Loucy (cell line): ENCODE data around the gene WDR46.

Experiments
- H2AFZ ChIP-seq: fragments of 200-600 bp; sonication (generic); 2 replicates; pipeline ENCODE4 v1.6.0; 2016; ENCODE audit warnings: antibody characterized with exemption, mild to moderate bottlenecking, low read length, moderate library complexity
- H3F3A ChIP-seq: fragments of 200-600 bp; 2 replicates; pipeline ENCODE4 v1.6.0; 2016; ENCODE audit warnings: antibody characterized with exemption, low read depth, mild to moderate bottlenecking
- H3K27me3 ChIP-seq: fragments of 200-600 bp; sonication (generic); 2 replicates; pipeline ENCODE4 v1.6.1; 2014; ENCODE audit warnings: low read length, mild to moderate bottlenecking; ENCODE audit not compliant: insufficient read depth, poor library complexity, severe bottlenecking
- H3K36me3 ChIP-seq: fragments of 200-600 bp; sonication (generic); 2 replicates; pipeline ENCODE4 v1.6.1; 2016; ENCODE audit warnings: low read length; ENCODE audit not compliant: insufficient read depth
- H3K4me1 ChIP-seq: fragments of 200-600 bp; sonication (generic); 2 replicates; pipeline ENCODE4 v1.5.1; 2014; ENCODE audit warnings: low read length, mild to moderate bottlenecking; ENCODE audit not compliant: insufficient read depth, poor library complexity, severe bottlenecking
- H3K4me2 ChIP-seq: fragments of 200-600 bp; sonication (generic); 2 replicates; pipeline ENCODE4 v1.6.0; 2014; ENCODE audit warnings: antibody characterized with exemption, low read length, low read depth, mild to moderate bottlenecking; ENCODE audit not compliant: poor library complexity, severe bottlenecking
- H3K4me3 ChIP-seq: fragments of 200-600 bp; sonication (generic); 2 replicates; pipeline ENCODE4 v1.5.1; 2014; ENCODE audit warnings: low read length, mild to moderate bottlenecking, mixed read lengths; ENCODE audit not compliant: poor library complexity, severe bottlenecking
- H3K79me2 ChIP-seq: fragments of 200-600 bp; sonication (generic); 2 replicates; pipeline ENCODE4 v1.6.1; 2014; ENCODE audit warnings: low read length; ENCODE audit not compliant: insufficient read depth
- H3K9ac ChIP-seq: fragments of 200-600 bp; sonication (generic); 2 replicates; pipeline ENCODE4 v1.6.0; 2014; ENCODE audit warnings: mild to moderate bottlenecking, low read depth, low read length, moderate library complexity; ENCODE audit not compliant: poor library complexity, severe bottlenecking
- H3K9me2 ChIP-seq: fragments of 200-600 bp; sonication (generic); replicated peaks from 2 replicates; pipeline ENCODE4 v1.6.1; 2016; ENCODE audit warnings: low read depth, low read length, mixed read lengths
- H3K9me3 ChIP-seq: fragments of 200-600 bp; sonication (generic); 2 replicates; pipeline ENCODE4 v1.6.1; 2014; ENCODE audit warnings: mild to moderate bottlenecking, antibody characterized with exemption, low read length, low read depth; ENCODE audit not compliant: insufficient read depth
- H4K20me1 ChIP-seq: fragments of 200-600 bp; sonication (generic); 2 replicates; pipeline ENCODE4 v1.6.0; 2014; ENCODE audit warnings: antibody characterized with exemption, low read length, mild to moderate bottlenecking; ENCODE audit not compliant: insufficient read depth, poor library complexity, severe bottlenecking
- CTCF ChIP-seq: fragments of 200-600 bp; sonication (generic); conservative IDR thresholded peaks from 2 replicates; pipeline ENCODE4 v1.5.1; 2014; ENCODE audit warnings: mild to moderate bottlenecking, antibody characterized with exemption, low read length
- EZH2phosphoT487 ChIP-seq: fragments of 200-600 bp; IDR thresholded peaks from 2 replicates; pipeline ENCODE4 v1.6.1; 2018; ENCODE audit warnings: antibody characterized with exemption, mild to moderate bottlenecking, moderate library complexity, borderline replicate concordance

The WDR46 gene

GRCh38 chr6:33315793-33316602, 27.0 kb upstream of the WDR46 start:
- H3K36me3 ChIP-seq = peaks cover 23% of the 10 kb centered on the region; the same call in 1 of the 2 replicates
- H3K27me3 ChIP-seq = no peaks in the 10 kb centered on the region
- no peak overlapping the region for H3K4me2 ChIP-seq
- H3K9me3 ChIP-seq = no peaks in the 10 kb centered on the region
- H4K20me1 ChIP-seq = peaks cover 42% of the 10 kb centered on the region
- peaks cover 72% of the 10 kb centered on the region for H3K79me2 ChIP-seq
- H2AFZ ChIP-seq = no peak overlapping the region
- peaks cover 50% of the 10 kb centered on the region for H3K4me1 ChIP-seq
- H3K4me3 ChIP-seq = no peak overlapping the region
- no peak overlapping the region for H3K9ac ChIP-seq
- no peak for TF ChIP-seq CTCF
- no peak for TF ChIP-seq EZH2phosphoT487
- H3F3A ChIP-seq = peaks cover 6% of the 10 kb centered on the region; the same call in 1 of the 2 replicates
- H3K9me2 ChIP-seq = no peaks in the 10 kb centered on the region

- TF ChIP-seq EZH2phosphoT487 = no peak
- no peak for TF ChIP-seq CTCF
- Histone ChIP-seq H3K9me3 (no peaks in the 10 kb centered on the region), H3K4me3 (peak overlapping the region; percentile 94), H2AFZ (no peak overlapping the region), H3K9ac (no peak overlapping the region), H3K79me2 (peaks cover 72% of the 10 kb centered on the region), H3K9me2 (no peaks in the 10 kb centered on the region), H3K27me3 (no peaks in the 10 kb centered on the region), H3K4me2 (peak overlapping the region; percentile 95), H3K4me1 (peaks cover 44% of the 10 kb centered on the region), H3K36me3 (peaks cover 16% of the 10 kb centered on the region; the same call in 1 of the 2 replicates), H3F3A (peaks cover 6% of the 10 kb centered on the region; the same call in 1 of the 2 replicates), H4K20me1 (peaks cover 39% of the 10 kb centered on the region)
Measured at GRCh38 chr6:33314943-33315792, 26.1 kb upstream of the WDR46 start.

GRCh38 chr6:33314515-33314942, 25.5 kb upstream of the WDR46 start:
- Histone ChIP-seq H3K9me2 (no peaks in the 10 kb centered on the region), H3K36me3 (peaks cover 10% of the 10 kb centered on the region; the same call in 1 of the 2 replicates), H3K9ac (peak overlapping the region; percentile 93), H2AFZ (peak overlapping the region; percentile 79), H3K4me3 (peak overlapping the region; percentile 94), H4K20me1 (peaks cover 35% of the 10 kb centered on the region), H3K4me1 (peaks cover 39% of the 10 kb centered on the region), H3K79me2 (peaks cover 70% of the 10 kb centered on the region), H3K27me3 (no peaks in the 10 kb centered on the region), H3K4me2 (peak overlapping the region; percentile 95), H3F3A (peaks cover 6% of the 10 kb centered on the region; the same call in 1 of the 2 replicates), H3K9me3 (no peaks in the 10 kb centered on the region)
- TF ChIP-seq EZH2phosphoT487 (no peak), CTCF (no peak)
